PC-9 (cell line): Measurements from ENCODE around the gene SSTR3. TPM values are rescaled to one million over a fixed set of nuclear protein-coding genes. Genes with fewer than 3 reads are reported as not detected.

ENCODE experiments used
- BruUV-seq: library from RNA; stranded (reverse); fragments of 400-500 nt; replicated peaks from 2 replicates; lab custom pipeline; 2021; lab: Mats Ljungman, UMichigan
- CTCF ChIA-PET: fragments of 300-600 bp; sonication (Branson Sonifier 250); formaldehyde crosslinking; loops from one replicate; lab custom pipeline; 2022; ENCODE audit warnings: antibody characterized with exemption; lab: Charles Lee
- POLR2A ChIA-PET: fragments of 300-600 bp; sonication (Branson Sonifier 250); formaldehyde crosslinking; loops from one replicate; lab custom pipeline; 2022; ENCODE audit warnings: antibody characterized with exemption; ENCODE audit not compliant: unreplicated experiment; lab: Charles Lee
- DNase-seq, 2 experiments: peaks; one replicate each; pipeline versions ENCODE4 v3.0.0 to v3.0.0-alpha.2; 2015 to 2022; ENCODE audit warnings: mixed read lengths in 1 of 2
- H2AFZ ChIP-seq: fragments of 200-600 bp; sonication (generic); 2 replicates; pipeline ENCODE4 v1.8.1; 2017; ENCODE audit warnings: antibody characterized with exemption
- H3F3A ChIP-seq: fragments of 200-600 bp; sonication (generic); 2 replicates; pipeline ENCODE4 v1.8.1; 2017; ENCODE audit warnings: antibody characterized with exemption, mild to moderate bottlenecking, low read depth; ENCODE audit not compliant: insufficient read depth
- H3K27ac ChIP-seq: fragments of 200-600 bp; sonication (generic); 2 replicates; pipeline ENCODE4 v1.6.1; 2016; ENCODE audit warnings: mixed run types
- H3K27me3 ChIP-seq: fragments of 200-600 bp; sonication (generic); 2 replicates; pipeline ENCODE4 v1.6.1; 2016; ENCODE audit warnings: low read depth, mixed run types; ENCODE audit not compliant: insufficient read depth
- H3K36me3 ChIP-seq: fragments of 200-600 bp; sonication (generic); 2 replicates; pipeline ENCODE4 v1.6.1; 2016; ENCODE audit warnings: low read depth, mixed run types
- H3K4me1 ChIP-seq: fragments of 200-600 bp; sonication (generic); replicated peaks from 2 replicates; pipeline ENCODE4 v1.6.1; 2016; ENCODE audit warnings: mixed run types; ENCODE audit not compliant: insufficient read depth
- H3K4me2 ChIP-seq: fragments of 200-600 bp; sonication (generic); 2 replicates; pipeline ENCODE4 v1.6.1; 2017; ENCODE audit warnings: mixed run types
- H3K4me3 ChIP-seq: fragments of 200-600 bp; sonication (generic); 2 replicates; pipeline ENCODE4 v1.6.1; 2016; ENCODE audit warnings: mixed run types
- H3K79me2 ChIP-seq: fragments of 200-600 bp; sonication (generic); 2 replicates; pipeline ENCODE4 v1.6.1; 2017; ENCODE audit warnings: low read depth, mixed run types
- H3K9me2 ChIP-seq: fragments of 200-600 bp; sonication (generic); 2 replicates; pipeline ENCODE4 v1.8.1; 2017; ENCODE audit warnings: mild to moderate bottlenecking; ENCODE audit not compliant: insufficient read depth
- H3K9me3 ChIP-seq: fragments of 200-600 bp; sonication (generic); 2 replicates; pipeline ENCODE4 v1.8.1; 2016; ENCODE audit warnings: low read depth; ENCODE audit not compliant: insufficient read depth
- H4K20me1 ChIP-seq: fragments of 200-600 bp; sonication (generic); 2 replicates; pipeline ENCODE4 v1.8.1; 2017; ENCODE audit not compliant: insufficient read depth
- EZH2 ChIP-seq: fragments of 200-600 bp; sonication (generic); IDR thresholded peaks from 2 replicates; pipeline ENCODE4 v1.8.0; 2017; ENCODE audit warnings: antibody characterized with exemption, low read depth
- intact Hi-C: fragments of 100-400 bp; cut with micrococcal nuclease; formaldehyde crosslinking; loops from one replicate; pipeline ENCODE4 v1.10.0; 2022; ENCODE audit not compliant: unreplicated experiment
- total RNA-seq: library from RNA; stranded (reverse); gene quantifications from 2 replicates; pipeline ENCODE4 v1.2.3, GENCODE V29; 2021
- TF ChIP-seq, protein P1 (sequence below): fragments of 200-600 bp; sonication (generic); conservative IDR thresholded peaks from 2 replicates; pipeline ENCODE4 v1.6.1; 2017; ENCODE audit warnings: mixed run types, antibody characterized with exemption, mild to moderate bottlenecking, moderate library complexity

The SSTR3 gene
- total RNA-seq, 1 experiment from 2014 or later: not detected

- Histone ChIP-seq H4K20me1 (0 out of 2 replicates have a peak, but pooled peaks cover 4% of the 10 kb centered on the region), H2AFZ (no peak overlapping the region), H3K4me2 (peak overlapping the region; percentile 64), H3K9me3 (no peaks in the 10 kb centered on the region), H3K27me3 (no peaks in the 10 kb centered on the region), H3K36me3 (no peaks in the 10 kb centered on the region), H3K4me1 (peaks cover 33% of the 10 kb centered on the region), H3K4me3 (no peak overlapping the region), H3K27ac (peak overlapping the region; percentile 83), H3F3A (peaks cover 46% of the 10 kb centered on the region), H3K79me2 (no peaks in the 10 kb centered on the region), H3K9me2 (no peaks in the 10 kb centered on the region)
- CTCF ChIA-PET: interaction anchor here (0.7 to 1.4 kb wide), 5 partner anchors 13 to 455 kb away, joined by 3 to 8 read pairs (median 3); no protein-coding TSS in a partner anchor
- no TSS peak for BruUV-seq
- no peak for TF ChIP-seq EZH2
- TF ChIP-seq, protein P1, sequence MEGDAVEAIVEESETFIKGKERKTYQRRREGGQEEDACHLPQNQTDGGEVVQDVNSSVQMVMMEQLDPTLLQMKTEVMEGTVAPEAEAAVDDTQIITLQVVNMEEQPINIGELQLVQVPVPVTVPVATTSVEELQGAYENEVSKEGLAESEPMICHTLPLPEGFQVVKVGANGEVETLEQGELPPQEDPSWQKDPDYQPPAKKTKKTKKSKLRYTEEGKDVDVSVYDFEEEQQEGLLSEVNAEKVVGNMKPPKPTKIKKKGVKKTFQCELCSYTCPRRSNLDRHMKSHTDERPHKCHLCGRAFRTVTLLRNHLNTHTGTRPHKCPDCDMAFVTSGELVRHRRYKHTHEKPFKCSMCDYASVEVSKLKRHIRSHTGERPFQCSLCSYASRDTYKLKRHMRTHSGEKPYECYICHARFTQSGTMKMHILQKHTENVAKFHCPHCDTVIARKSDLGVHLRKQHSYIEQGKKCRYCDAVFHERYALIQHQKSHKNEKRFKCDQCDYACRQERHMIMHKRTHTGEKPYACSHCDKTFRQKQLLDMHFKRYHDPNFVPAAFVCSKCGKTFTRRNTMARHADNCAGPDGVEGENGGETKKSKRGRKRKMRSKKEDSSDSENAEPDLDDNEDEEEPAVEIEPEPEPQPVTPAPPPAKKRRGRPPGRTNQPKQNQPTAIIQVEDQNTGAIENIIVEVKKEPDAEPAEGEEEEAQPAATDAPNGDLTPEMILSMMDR: no peak
- intact Hi-C loops: loop anchor here (2.0 kb wide), 1 partner anchor 25 kb away; no protein-coding TSS in a partner anchor
- POLR2A ChIA-PET: no interaction called here
- peak; percentile 67 to 75 for DNase-seq
Observed at GRCh38 chr22:37229805-37230672, 17.8 kb upstream of the SSTR3 start.

DNA sequence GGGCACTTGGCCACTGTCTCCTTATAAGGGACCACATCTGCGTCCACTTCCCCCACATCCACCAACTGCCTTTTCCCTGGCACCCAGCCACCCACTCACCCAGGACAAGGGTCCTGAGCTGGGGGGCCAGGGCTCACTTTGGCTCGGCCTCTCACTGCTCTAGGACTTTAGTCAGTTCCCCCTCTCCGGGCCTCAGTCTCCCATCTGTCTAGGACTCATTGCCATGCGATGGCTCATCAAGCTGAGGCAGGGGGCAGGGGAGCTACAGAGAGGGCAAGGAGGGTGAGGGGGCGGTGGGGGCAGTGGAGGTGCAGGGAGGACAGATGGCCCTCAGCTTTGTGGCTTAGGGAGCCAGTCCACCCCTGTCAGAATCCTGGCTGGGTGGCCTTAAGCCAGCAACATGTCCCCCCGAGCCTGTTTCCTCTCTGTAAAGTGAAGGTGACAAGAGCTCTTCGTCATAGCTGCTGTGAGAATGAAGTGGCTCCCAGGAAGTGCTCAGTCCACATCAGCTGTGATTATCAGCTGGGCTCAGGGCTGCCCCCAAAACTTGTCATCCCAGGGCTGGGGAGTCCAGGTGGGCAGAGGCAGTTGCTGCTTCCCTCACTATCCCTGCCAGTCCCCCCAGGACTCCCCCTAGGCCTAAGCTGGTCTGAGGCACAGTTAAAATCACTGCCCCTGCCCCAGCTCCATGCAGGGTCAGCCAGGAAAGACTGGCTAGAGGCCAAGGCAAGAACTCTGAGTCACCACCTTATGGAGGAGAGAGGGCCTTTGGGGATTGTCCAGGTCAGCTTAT, 16.9 kb upstream of the SSTR3 start:
- Histone ChIP-seq H3K27me3 (no peaks in the 10 kb centered on the region), H3F3A (peaks cover 46% of the 10 kb centered on the region), H3K9me3 (no peaks in the 10 kb centered on the region), H3K9me2 (no peaks in the 10 kb centered on the region), H3K4me1 (peaks cover 33% of the 10 kb centered on the region), H4K20me1 (no peaks in the 10 kb centered on the region), H2AFZ (no peak overlapping the region), H3K4me2 (peak overlapping the region; percentile 64), H3K79me2 (no peaks in the 10 kb centered on the region), H3K4me3 (no peak overlapping the region), H3K36me3 (no peaks in the 10 kb centered on the region), H3K27ac (peak overlapping the region; percentile 83)
- intact Hi-C loops: no loop called here
- TSS peak; percentile 36 for BruUV-seq
- no peak for TF ChIP-seq EZH2
- TF ChIP-seq, protein P1: no peak
- DNase-seq: peak; percentile 66 to 73
- ChIA-PET POLR2A (interaction anchor here (0.5 to 0.6 kb wide), 2 partner anchors 30 to 183 kb away, joined by 5 to 6 read pairs; no protein-coding TSS in a partner anchor), CTCF (interaction anchor here (0.7 to 1.4 kb wide), 5 partner anchors 14 to 454 kb away, joined by 3 to 8 read pairs (median 3); no protein-coding TSS in a partner anchor)
